SK-N-SH treated with all-trans-retinoic acid at 6 μM for 48 hours (cell line): ENCODE results near the gene CLEC6A.

ENCODE experiments used
- ATAC-seq: fragments of 200-7000 bp; cut with Tn5 transposase; 3 replicates; pipeline ENCODE4 v1.9.1; 2020; ENCODE audit warnings: mild to moderate bottlenecking, moderate library complexity
- GLIS3 ChIP-seq: fragments of 250-450 bp; sonication (Bioruptor Pico); IDR thresholded peaks from 2 replicates; pipeline ENCODE4 v1.5.0; 2020; ENCODE audit warnings: mild to moderate bottlenecking, moderate library complexity
- OSR1 ChIP-seq: fragments of 250-450 bp; sonication (Bioruptor Pico); IDR thresholded peaks from 2 replicates; pipeline ENCODE4 v1.8.0; 2022; ENCODE audit warnings: moderate library complexity, mild to moderate bottlenecking, inconsistent platforms
- PPARA ChIP-seq: fragments of 250-450 bp; sonication (Bioruptor Pico); IDR thresholded peaks from 2 replicates; pipeline ENCODE4 v1.5.0; 2020; ENCODE audit warnings: mild to moderate bottlenecking, borderline replicate concordance
- SNAI2 ChIP-seq: fragments of 250-450 bp; sonication (Bioruptor Pico); IDR thresholded peaks from 2 replicates; pipeline ENCODE4 v1.5.0; 2020; ENCODE audit warnings: mild to moderate bottlenecking, moderate library complexity
- ZFP3 ChIP-seq: fragments of 250-450 bp; sonication (Bioruptor Pico); IDR thresholded peaks from 2 replicates; pipeline ENCODE4 v1.5.0; 2020; ENCODE audit warnings: mild to moderate bottlenecking, moderate library complexity
- ZFP30 ChIP-seq: fragments of 450-650 bp; formaldehyde crosslinking; IDR thresholded peaks from 2 replicates; pipeline ENCODE4 v1.5.0; 2022; ENCODE audit warnings: mild to moderate bottlenecking, moderate library complexity
- ZNF8 ChIP-seq: fragments of 450-650 bp; formaldehyde crosslinking; IDR thresholded peaks from 2 replicates; pipeline ENCODE4 v1.5.0; 2020; ENCODE audit warnings: mild to moderate bottlenecking, moderate library complexity
- TF ChIP-seq, protein P1 (sequence below): fragments of 250-450 bp; sonication (Bioruptor Pico); IDR thresholded peaks from 2 replicates; pipeline ENCODE4 v1.8.0; 2021; ENCODE audit warnings: low read depth, mild to moderate bottlenecking, moderate library complexity, borderline replicate concordance
- TF ChIP-seq, protein P2 (sequence below): fragments of 250-450 bp; sonication (Bioruptor Pico); IDR thresholded peaks from 2 replicates; pipeline ENCODE4 v1.8.0; 2020; ENCODE audit warnings: mild to moderate bottlenecking, moderate library complexity, borderline replicate concordance

CLEC6A gene

DNA sequence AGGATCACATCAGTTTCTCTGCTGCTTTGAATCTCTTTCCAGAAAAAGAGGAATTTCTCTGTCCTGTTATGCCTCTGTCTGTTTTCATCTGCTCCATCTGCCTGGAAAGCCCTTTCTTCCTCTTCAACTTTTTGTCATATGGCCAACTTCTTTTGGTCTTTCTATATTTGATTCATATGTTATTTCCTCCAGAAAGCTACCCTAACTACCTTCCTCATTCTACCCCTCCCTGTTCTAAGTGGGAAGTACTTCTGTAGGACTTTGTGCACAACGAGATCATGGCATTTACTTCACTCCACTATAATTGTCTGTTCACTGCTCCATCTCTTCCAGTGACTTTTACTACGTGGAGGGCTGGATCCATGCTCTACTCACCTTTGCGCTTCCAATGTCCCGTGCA, 63.4 kb downstream of the CLEC6A start (continued):
- TF ChIP-seq, protein P1, sequence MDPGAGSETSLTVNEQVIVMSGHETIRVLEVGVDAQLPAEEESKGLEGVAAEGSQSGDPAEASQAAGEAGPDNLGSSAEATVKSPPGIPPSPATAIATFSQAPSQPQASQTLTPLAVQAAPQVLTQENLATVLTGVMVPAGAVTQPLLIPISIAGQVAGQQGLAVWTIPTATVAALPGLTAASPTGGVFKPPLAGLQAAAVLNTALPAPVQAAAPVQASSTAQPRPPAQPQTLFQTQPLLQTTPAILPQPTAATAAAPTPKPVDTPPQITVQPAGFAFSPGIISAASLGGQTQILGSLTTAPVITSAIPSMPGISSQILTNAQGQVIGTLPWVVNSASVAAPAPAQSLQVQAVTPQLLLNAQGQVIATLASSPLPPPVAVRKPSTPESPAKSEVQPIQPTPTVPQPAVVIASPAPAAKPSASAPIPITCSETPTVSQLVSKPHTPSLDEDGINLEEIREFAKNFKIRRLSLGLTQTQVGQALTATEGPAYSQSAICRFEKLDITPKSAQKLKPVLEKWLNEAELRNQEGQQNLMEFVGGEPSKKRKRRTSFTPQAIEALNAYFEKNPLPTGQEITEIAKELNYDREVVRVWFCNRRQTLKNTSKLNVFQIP (CRISPR knock-in tag), result no peak
- TF ChIP-seq, protein P2, sequence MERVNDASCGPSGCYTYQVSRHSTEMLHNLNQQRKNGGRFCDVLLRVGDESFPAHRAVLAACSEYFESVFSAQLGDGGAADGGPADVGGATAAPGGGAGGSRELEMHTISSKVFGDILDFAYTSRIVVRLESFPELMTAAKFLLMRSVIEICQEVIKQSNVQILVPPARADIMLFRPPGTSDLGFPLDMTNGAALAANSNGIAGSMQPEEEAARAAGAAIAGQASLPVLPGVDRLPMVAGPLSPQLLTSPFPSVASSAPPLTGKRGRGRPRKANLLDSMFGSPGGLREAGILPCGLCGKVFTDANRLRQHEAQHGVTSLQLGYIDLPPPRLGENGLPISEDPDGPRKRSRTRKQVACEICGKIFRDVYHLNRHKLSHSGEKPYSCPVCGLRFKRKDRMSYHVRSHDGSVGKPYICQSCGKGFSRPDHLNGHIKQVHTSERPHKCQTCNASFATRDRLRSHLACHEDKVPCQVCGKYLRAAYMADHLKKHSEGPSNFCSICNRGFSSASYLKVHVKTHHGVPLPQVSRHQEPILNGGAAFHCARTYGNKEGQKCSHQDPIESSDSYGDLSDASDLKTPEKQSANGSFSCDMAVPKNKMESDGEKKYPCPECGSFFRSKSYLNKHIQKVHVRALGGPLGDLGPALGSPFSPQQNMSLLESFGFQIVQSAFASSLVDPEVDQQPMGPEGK, result no peak
- no peak for TF ChIP-seq SNAI2 (CRISPR knock-in tag)
- TF ChIP-seq GLIS3, result no peak

DNA sequence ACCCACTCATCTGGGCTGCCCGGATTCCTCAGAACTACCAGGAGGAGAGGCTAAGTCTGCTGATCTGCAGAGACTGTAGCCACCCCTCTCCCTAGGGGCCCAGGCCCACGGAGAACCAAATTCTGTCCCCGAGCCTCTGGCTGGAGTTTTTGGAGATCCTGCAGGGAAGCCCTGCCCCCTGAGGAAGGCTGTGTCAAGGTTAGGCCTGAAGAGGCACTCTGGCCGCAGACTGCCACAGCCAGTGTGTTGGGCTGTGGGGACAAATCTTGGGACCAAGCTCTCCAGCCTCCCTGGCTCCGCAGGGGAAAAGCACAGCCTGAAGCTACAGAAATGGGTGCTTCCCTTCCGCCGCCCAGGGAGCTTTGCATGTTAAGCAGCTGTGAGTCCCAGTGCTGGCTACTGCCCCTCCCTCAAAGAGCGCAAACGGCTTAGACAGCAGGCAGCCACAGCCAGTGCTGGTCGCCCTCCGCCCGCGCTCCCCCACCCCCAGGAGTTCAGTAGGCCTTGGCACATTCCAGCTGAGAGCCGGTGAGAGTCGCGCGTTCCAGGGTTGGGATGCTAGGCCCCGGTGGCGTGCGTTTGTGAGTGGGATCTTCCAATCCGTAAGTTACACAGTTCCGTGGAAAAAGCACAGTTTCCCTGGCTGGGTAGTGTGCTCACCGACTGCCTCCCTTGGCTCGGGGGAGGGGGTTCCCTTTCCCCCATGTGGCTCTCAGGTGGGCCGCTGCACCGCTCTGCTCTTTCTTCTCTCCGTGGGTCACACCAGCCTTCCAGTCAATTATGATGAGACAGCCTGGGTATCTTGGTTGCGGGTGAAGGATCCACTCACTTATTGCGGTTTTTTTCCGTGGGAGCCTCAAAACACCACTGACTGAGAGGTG, 71.7 kb downstream of the CLEC6A start:
- no peak for ATAC-seq
- TF ChIP-seq PPARA (CRISPR knock-in tag) (no peak), OSR1 (CRISPR knock-in tag) (no peak), ZNF8 (CRISPR knock-in tag) (no peak), ZFP3 (no peak), ZFP30 (no peak)
- TF ChIP-seq, protein P2, result no peak
- TF ChIP-seq, protein P1 (CRISPR knock-in tag), result no peak
